D721Med (cell line): ENCODE results near the gene CCNB2.

Experiments used
- DNase-seq: peaks from one replicate; pipeline ENCODE4 v3.0.0; 2011; ENCODE audit warnings: low spot score; ENCODE audit not compliant: insufficient read length
- FAIRE-seq: peaks from 2 replicates; lab custom pipeline; 2011; peaks lifted over from hg19 to GRCh38; lab: Jason Lieb, UNC
- CTCF ChIP-seq: IDR thresholded peaks from 2 replicates; pipeline ENCODE4 v1.5.1; 2012; ENCODE audit warnings: mild to moderate bottlenecking, control low read depth; ENCODE audit not compliant: insufficient read depth; ENCODE audit errors: missing control alignments

CCNB2 gene

DNA sequence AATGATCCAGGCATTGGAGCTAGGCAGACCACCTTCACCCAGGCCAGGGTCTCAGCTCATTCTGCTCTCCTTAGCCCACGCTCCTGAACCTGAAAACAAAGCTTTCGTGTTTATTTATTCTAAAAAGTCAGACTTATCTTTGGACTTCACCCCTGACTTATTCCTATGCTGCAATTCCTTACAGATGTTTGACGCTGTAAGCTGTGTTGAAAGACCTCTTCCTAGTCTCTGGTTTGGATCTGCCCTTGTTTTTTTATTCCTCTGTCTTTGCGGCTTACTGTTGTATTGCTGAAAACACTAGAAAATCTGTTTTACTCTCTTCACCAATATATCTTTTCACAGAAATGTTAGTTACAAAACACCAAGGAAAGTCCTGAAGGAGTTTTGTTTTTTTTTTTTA, 61.2 kb downstream of the CCNB2 start:
- no peak for DNase-seq
- no peak for TF ChIP-seq CTCF
- no peak for FAIRE-seq

DNA sequence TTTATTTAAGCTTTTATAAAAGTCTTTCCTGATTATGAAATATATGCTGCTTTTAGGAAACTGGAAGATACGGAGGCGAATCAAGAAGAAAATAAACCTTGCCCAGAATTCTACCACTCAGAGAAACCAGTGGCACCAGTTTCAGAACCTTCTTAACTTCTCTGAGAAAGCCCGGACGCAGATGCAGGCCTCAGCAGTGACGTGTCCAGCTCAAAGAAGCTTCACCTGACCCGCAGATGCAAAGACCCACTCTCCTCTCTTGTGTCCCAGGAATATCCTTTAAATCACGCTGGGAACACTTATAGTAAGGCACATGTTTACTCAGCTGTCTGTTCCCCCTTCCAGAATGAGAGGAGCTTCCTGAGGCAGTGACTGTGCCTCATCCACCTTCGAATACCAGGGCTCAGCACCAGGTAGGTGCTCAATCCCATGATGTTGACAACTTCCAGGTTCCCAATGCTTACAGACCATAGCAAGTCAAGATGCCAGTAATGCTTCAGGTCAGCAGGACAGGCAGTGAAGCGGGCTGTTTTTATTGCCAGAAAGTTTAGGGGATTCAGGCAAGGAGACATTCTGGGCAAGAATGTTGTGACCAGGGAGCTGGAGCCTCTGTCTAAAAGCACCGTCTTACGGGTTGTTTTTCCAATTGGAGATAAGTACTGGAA, 61.8 kb downstream of the CCNB2 start:
- FAIRE-seq: no peak
- no peak for TF ChIP-seq CTCF
- no peak for DNase-seq

DNA sequence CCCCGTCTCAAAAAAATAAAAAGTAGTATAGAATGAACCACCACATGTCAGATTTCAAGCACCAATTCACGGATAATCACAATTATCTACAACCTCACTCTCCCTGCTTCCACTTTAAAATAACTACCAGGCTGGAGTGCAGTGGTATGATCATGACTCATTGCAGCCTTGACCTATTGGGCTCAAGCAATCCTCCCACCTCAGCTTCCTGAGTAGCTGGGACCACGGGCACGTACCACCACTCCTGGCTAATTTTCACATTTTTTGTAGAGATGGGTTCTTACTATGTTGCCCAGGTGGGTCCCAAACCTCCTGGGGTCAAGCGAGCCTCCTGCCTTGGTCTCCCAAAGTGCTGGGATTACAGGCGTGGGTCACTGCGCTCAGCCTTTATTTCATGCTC, 63.6 kb downstream of the CCNB2 start:
- FAIRE-seq (no peak), DNase-seq (no peak)
- no peak for TF ChIP-seq CTCF

- FAIRE-seq: no peak
Observed at GRCh38 chr15:59169251-59169708, 64.3 kb downstream of the CCNB2 start.

DNA sequence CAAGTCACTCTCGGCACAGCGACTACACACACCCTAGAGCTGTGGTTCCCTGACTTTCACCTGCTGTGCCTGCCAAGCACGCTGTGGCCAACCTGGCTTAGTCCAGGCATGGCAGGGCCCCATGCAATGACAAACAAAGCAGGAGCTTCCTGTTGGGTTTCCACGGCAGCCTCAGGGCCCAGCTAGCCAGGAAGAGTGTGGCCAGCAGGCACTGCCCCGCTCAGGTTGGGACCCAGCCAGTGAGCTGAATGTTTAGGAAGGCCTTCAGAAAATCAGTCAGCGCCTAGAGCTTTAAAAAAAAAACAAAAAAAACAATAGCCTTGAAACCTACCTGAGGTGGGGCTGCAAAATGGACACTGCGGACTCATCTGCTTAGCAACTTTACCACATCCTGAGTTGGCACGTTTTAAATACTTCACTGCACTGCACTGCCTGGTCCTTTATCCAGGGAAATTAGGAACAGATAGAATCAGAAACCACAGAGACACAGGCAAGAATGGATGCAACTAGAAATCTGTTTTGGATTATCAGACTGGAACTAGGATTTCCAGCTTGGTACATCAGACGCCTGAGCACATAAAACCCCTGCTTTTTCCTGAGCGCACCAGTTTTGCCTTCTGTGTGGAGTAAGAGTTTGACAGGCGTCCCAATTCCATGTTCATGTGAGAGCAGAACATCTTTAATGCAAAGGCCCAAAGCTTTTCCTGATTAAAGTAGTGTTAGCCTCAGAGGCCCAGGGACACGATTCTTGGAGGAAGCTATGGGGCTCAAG, 65.5 kb downstream of the CCNB2 start:
- no peak for TF ChIP-seq CTCF

More at GRCh38 chr15:59169251-59169708, 64.3 kb downstream of the CCNB2 start:
- no peak for DNase-seq
- TF ChIP-seq CTCF: no peak

GRCh38 chr15:59171067-59171397, 66.1 kb downstream of the CCNB2 start:
- TF ChIP-seq CTCF: no peak
- DNase-seq (no peak), FAIRE-seq (no peak)

More for the DNA sequence above, 65.5 kb downstream of the CCNB2 start:
- DNase-seq (no peak), FAIRE-seq (no peak)

- no peak for TF ChIP-seq CTCF
- no peak for DNase-seq
- FAIRE-seq: no peak
Observed at GRCh38 chr15:59172289-59172901, 67.4 kb downstream of the CCNB2 start.
